Tibial artery (tissue), 4 donors: ENCODE measurements around the gene PRF1.

ENCODE experiments used
- DNase-seq, 2 donors: peaks; one replicate each; pipeline ENCODE4 v3.0.0-alpha.2; 2019
- H3K27ac ChIP-seq, 2 donors: fragments of 200-600 bp; sonication (generic) in 1 of 2; 1 replicate in 1 of 2; 2 replicates in 1 of 2; pipeline ENCODE4 v1.5.1; 2018 to 2019; ENCODE audit warnings: mild to moderate bottlenecking in 1 of 2
- H3K27me3 ChIP-seq, 2 donors: fragments of 200-600 bp; sonication (generic) in 1 of 2; one replicate each; pipeline versions ENCODE4 v1.5.1 to v1.6.0; 2016 to 2019
- H3K36me3 ChIP-seq, 3 donors: fragments of 200-600 bp; sonication (generic) in 2 of 3; one replicate each; pipeline ENCODE4 v1.5.1; 2016 to 2019; ENCODE audit warnings: mild to moderate bottlenecking in 2 of 3
- H3K4me1 ChIP-seq, 4 donors: fragments of 200-600 bp; sonication (generic) in 2 of 4; 1 replicate in 3 of 4; 2 replicates in 1 of 4; pipeline ENCODE4 v1.5.1; 2016 to 2019
- H3K4me3 ChIP-seq, 2 donors: fragments of 200-600 bp; sonication (generic) in 1 of 2; 1 replicate in 1 of 2; 2 replicates in 1 of 2; pipeline ENCODE4 v1.5.1; 2018 to 2019; ENCODE audit warnings: mild to moderate bottlenecking in 2 of 2
- H3K9me3 ChIP-seq, 3 donors: fragments of 200-600 bp; sonication (generic) in 1 of 3; one replicate each; pipeline ENCODE4 v1.5.1; 2016 to 2019
- intact Hi-C: fragments of 100-400 bp; cut with DNase I; formaldehyde crosslinking; loops from one replicate; pipeline ENCODE4 v1.15.0; 2023; ENCODE audit warnings: low total_unique reads
- TF ChIP-seq, protein P1 (sequence below), 2 experiments: fragments of 200-600 bp in 1 of 2; fragments of 450-650 bp in 1 of 2; IDR thresholded peaks; one replicate each; pipeline ENCODE4 v1.5.1; 2017 to 2019; ENCODE audit warnings: antibody characterized with exemption in 2 of 2, mild to moderate bottlenecking in 1 of 2, moderate library complexity in 1 of 2

PRF1 gene

GRCh38 chr10:70558295-70558694, 44.2 kb downstream of the PRF1 start:
- no peak overlapping the region for H3K4me3 ChIP-seq
- H3K27me3 ChIP-seq: no peaks in the 10 kb centered on the region
- H3K9me3 ChIP-seq: no peaks in the 10 kb centered on the region
- peaks cover 0 to 10% (median 0%) of the 10 kb centered on the region in 3 donors for H3K36me3 ChIP-seq
- intact Hi-C loops: no loop called here
- TF ChIP-seq, protein P1, sequence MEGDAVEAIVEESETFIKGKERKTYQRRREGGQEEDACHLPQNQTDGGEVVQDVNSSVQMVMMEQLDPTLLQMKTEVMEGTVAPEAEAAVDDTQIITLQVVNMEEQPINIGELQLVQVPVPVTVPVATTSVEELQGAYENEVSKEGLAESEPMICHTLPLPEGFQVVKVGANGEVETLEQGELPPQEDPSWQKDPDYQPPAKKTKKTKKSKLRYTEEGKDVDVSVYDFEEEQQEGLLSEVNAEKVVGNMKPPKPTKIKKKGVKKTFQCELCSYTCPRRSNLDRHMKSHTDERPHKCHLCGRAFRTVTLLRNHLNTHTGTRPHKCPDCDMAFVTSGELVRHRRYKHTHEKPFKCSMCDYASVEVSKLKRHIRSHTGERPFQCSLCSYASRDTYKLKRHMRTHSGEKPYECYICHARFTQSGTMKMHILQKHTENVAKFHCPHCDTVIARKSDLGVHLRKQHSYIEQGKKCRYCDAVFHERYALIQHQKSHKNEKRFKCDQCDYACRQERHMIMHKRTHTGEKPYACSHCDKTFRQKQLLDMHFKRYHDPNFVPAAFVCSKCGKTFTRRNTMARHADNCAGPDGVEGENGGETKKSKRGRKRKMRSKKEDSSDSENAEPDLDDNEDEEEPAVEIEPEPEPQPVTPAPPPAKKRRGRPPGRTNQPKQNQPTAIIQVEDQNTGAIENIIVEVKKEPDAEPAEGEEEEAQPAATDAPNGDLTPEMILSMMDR (IDR thresholded peaks at IDR 0.05): no peak
- H3K27ac ChIP-seq: no peak overlapping the region
- DNase-seq: no peak
- H3K4me1 ChIP-seq: peaks cover 0 to 5% (median 0%) of the 10 kb centered on the region in 4 donors

GRCh38 chr10:70557876-70558275, 44.7 kb downstream of the PRF1 start:
- no peaks in the 10 kb centered on the region for H3K27me3 ChIP-seq
- no peak overlapping the region for H3K27ac ChIP-seq
- TF ChIP-seq, protein P1 (IDR thresholded peaks at IDR 0.05): no peak
- no peak overlapping the region for H3K4me3 ChIP-seq
- peak in 1 of 2 donors; percentile 45 for DNase-seq
- no peaks in the 10 kb centered on the region for H3K9me3 ChIP-seq
- intact Hi-C loops: no loop called here
- peaks cover 0 to 5% (median 0%) of the 10 kb centered on the region in 4 donors for H3K4me1 ChIP-seq
- H3K36me3 ChIP-seq: peaks cover 0 to 10% (median 0%) of the 10 kb centered on the region in 3 donors

DNA sequence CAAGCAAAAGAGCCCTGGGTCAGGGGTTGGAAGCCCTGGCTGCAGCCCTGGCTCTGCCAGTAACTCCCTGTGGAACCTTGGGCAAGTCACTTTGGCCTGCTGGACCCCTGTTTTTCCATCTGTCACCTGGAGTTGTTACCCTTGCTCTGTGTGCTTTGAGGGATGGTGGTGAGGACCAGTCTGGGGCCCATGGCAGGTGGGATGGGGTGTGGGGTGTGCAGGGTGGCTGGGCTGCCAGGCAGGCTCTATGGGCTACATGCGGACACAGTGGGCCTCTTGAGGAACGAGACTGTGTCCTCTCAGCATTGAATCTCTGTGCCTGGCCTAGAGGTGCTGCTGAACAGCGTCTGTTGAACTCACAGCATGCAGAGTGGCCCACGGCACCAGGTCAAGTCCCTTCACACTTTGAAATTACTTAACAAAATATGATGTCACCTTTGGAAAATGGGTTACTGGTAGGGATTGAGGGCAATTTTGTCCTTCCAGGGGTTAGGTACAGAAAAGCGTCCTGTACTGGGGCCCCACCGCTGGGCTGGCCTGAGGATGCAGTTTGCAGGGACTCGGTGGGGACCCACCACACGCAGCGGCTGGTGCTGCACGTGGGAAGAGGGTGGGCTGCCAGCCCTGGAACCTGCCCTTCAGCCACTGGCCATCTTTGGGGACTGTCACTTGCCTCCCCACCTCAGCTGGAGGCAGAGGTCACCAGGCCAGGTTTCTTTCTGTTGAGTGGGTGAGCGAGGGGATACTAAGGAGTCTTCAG, 45.3 kb downstream of the PRF1 start:
- H3K36me3 ChIP-seq: peaks cover 0 to 10% (median 0%) of the 10 kb centered on the region in 3 donors
- peak in 1 of 2 donors; percentile 37 for DNase-seq
- intact Hi-C loops: no loop called here
- no peak overlapping the region for H3K4me3 ChIP-seq
- peaks cover 0 to 5% (median 0%) of the 10 kb centered on the region in 4 donors for H3K4me1 ChIP-seq
- no peak overlapping the region for H3K27ac ChIP-seq
- H3K27me3 ChIP-seq: no peaks in the 10 kb centered on the region
- TF ChIP-seq, protein P1 (IDR thresholded peaks at IDR 0.05): no peak
- no peaks in the 10 kb centered on the region for H3K9me3 ChIP-seq

- Histone ChIP-seq H3K36me3 (peaks cover 0 to 15% (median 0%) of the 10 kb centered on the region in 3 donors), H3K27me3 (no peaks in the 10 kb centered on the region), H3K4me1 (peaks cover 0 to 9% (median 7%) of the 10 kb centered on the region in 4 donors), H3K4me3 (no peak overlapping the region), H3K9me3 (no peaks in the 10 kb centered on the region), H3K27ac (no peak overlapping the region)
- TF ChIP-seq, protein P1 (IDR thresholded peaks at IDR 0.05): no peak
- intact Hi-C loops: no loop called here
- DNase-seq: no peak
Measured at GRCh38 chr10:70555371-70555770, 47.2 kb downstream of the PRF1 start.

DNA sequence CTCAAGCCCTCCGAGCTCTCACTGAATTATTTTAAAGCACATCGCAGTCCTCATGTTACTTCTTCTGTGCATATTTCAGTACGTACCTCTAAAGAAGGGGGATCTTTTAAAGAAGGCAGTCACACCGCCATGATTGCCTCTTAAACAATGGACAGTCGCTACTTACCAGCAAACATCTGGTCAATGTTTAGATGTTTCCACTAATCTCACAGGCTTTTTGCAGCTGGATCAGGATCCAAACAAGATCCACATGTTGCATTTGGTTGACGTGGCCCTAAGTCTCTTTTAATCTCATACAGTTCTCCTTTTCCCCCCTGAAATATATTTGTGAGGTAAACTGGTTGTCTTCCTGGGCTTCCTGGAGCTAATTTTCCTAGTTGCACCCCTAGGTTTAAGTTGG, 50.0 kb downstream of the PRF1 start:
- TF ChIP-seq, protein P1 (IDR thresholded peaks at IDR 0.05): no peak
- Histone ChIP-seq H3K4me3 (no peak overlapping the region), H3K4me1 (peaks cover 0 to 9% (median 5%) of the 10 kb centered on the region in 4 donors), H3K36me3 (peaks cover 0 to 26% (median 5%) of the 10 kb centered on the region in 3 donors), H3K27ac (no peak overlapping the region), H3K9me3 (no peaks in the 10 kb centered on the region), H3K27me3 (no peaks in the 10 kb centered on the region)
- DNase-seq: no peak
- intact Hi-C loops: no loop called here
